ENCODE results near the gene CMSS1. TPM values are rescaled to one million over a fixed set of nuclear protein-coding genes. Genes with fewer than 3 reads are reported as not detected.

Gene CMSS1
- total and polyA plus RNA-seq, 2 donors (not counting 1 experiment from before 2014, with no cell fraction given), result 7.3 to 22.8 TPM

- H3K9me3 Mint-ChIP-seq (ENCODE audit: insufficient read depth), result no peaks in the 10 kb centered on the region
- no peak overlapping the region for H3K27ac ChIP-seq (ENCODE audit: low read length in 2 of 2)
- peaks cover 16% of the 10 kb centered on the region for H3K4me1 Mint-ChIP-seq
- H3K4me3 ChIP-seq (ENCODE audit: control extremely low read depth in 1 of 5, extremely low read depth in 1 of 5, insufficient read depth in 1 of 5, low read depth in 2 of 5, low read length in 4 of 5), result no peak overlapping the region
- no peak overlapping the region for H2AFZ ChIP-seq (ENCODE audit: insufficient read depth, low read depth, low read length, poor library complexity, severe bottlenecking)
- H3K27me3 ChIP-seq (replicated peaks in 1 of 4; ENCODE audit: control extremely low read depth in 1 of 4, control insufficient read depth in 3 of 4, insufficient read depth in 4 of 4, low read length in 3 of 4), result no peaks in the 10 kb centered on the region
- H3K36me3 ChIP-seq (replicated peaks in 1 of 2; ENCODE audit: control extremely low read depth in 1 of 2, control insufficient read depth in 1 of 2, extremely low read depth in 1 of 2, insufficient read depth in 2 of 2, low read length in 1 of 2), result peaks cover 0 to 1% of the 10 kb centered on the region in 2 experiments
- H3K79me2 ChIP-seq (ENCODE audit: control insufficient read depth, insufficient read depth, low read length), result peaks cover 12% of the 10 kb centered on the region
- H3K9me3 ChIP-seq (ENCODE audit: control extremely low read depth in 1 of 3, control insufficient read depth in 2 of 3, insufficient read depth in 1 of 3, low read length in 2 of 3), result no peaks in the 10 kb centered on the region
- intact Hi-C loops (cut with micrococcal nuclease), result no loop called here
- peaks cover 3% of the 10 kb centered on the region for H4K20me1 ChIP-seq (ENCODE audit: control insufficient read depth, insufficient read depth, low read length, poor library complexity, severe bottlenecking)
- no peak overlapping the region for H3K4me3 Mint-ChIP-seq
- H3K27me3 Mint-ChIP-seq, result no peaks in the 10 kb centered on the region
- POLR2A ChIA-PET, result no interaction called here
- DNase-seq, result no peak
- peaks cover 6 to 8% of the 10 kb centered on the region in 2 donors for H3K4me1 ChIP-seq (ENCODE audit: control insufficient read depth in 2 of 2, insufficient read depth in 2 of 2, low read length in 2 of 2)
- CTCF ChIA-PET, result interaction anchor here (0.9 kb wide), 1 partner anchor 11 kb away, joined by 3 read pairs; no protein-coding TSS in a partner anchor
- no peak overlapping the region for H3K4me2 ChIP-seq (replicated peaks; ENCODE audit: low read depth, low read length, poor library complexity, severe bottlenecking)
- TF ChIP-seq EZH2 (IDR thresholded peaks at IDR 0.05; ENCODE audit: borderline replicate concordance, insufficient read depth, low read depth, low read length, poor library complexity, severe bottlenecking) (no peak), CTCF (IDR thresholded peaks at IDR 0.05) (no peak)
- ATAC-seq (ENCODE audit: low read depth), result no peak
- 100% methylated on average over 1 of the region's 2 CpGs for WGBS (ENCODE audit: insufficient coverage)
- no peak overlapping the region for H3K27ac Mint-ChIP-seq
- H3K9ac ChIP-seq (ENCODE audit: low read length), result no peak overlapping the region
Observed at GRCh38 chr3:99870712-99871111, 53.0 kb downstream of the CMSS1 start.

GRCh38 chr3:99871231-99872045 is 53.8 kb downstream of the CMSS1 start:
- CTCF ChIA-PET, result no interaction called here

More at GRCh38 chr3:99871231-99872045, 53.8 kb downstream of the CMSS1 start:
- Mint-ChIP-seq H3K4me3 (no peak overlapping the region), H3K27me3 (no peaks in the 10 kb centered on the region), H3K27ac (no peak overlapping the region), H3K9me3 (ENCODE audit: insufficient read depth) (no peaks in the 10 kb centered on the region), H3K4me1 (peaks cover 16% of the 10 kb centered on the region)
- 90% methylated on average over 2 of the region's 4 CpGs for WGBS (ENCODE audit: insufficient coverage)
- Histone ChIP-seq H3K9ac (ENCODE audit: low read length) (no peak overlapping the region), H3K36me3 (replicated peaks in 1 of 2; ENCODE audit: control extremely low read depth in 1 of 2, control insufficient read depth in 1 of 2, extremely low read depth in 1 of 2, insufficient read depth in 2 of 2, low read length in 1 of 2) (peaks cover 0 to 1% of the 10 kb centered on the region in 2 experiments), H3K9me3 (ENCODE audit: control extremely low read depth in 1 of 3, control insufficient read depth in 2 of 3, insufficient read depth in 1 of 3, low read length in 2 of 3) (no peaks in the 10 kb centered on the region), H3K4me2 (replicated peaks; ENCODE audit: low read depth, low read length, poor library complexity, severe bottlenecking) (no peak overlapping the region), H2AFZ (ENCODE audit: insufficient read depth, low read depth, low read length, poor library complexity, severe bottlenecking) (no peak overlapping the region), H3K4me3 (ENCODE audit: control extremely low read depth in 1 of 5, extremely low read depth in 1 of 5, insufficient read depth in 1 of 5, low read depth in 2 of 5, low read length in 4 of 5) (no peak overlapping the region), H3K27me3 (replicated peaks in 1 of 4; ENCODE audit: control extremely low read depth in 1 of 4, control insufficient read depth in 3 of 4, insufficient read depth in 4 of 4, low read length in 3 of 4) (no peaks in the 10 kb centered on the region), H3K27ac (ENCODE audit: low read length in 2 of 2) (no peak overlapping the region), H4K20me1 (ENCODE audit: control insufficient read depth, insufficient read depth, low read length, poor library complexity, severe bottlenecking) (peaks cover 3% of the 10 kb centered on the region), H3K4me1 (ENCODE audit: control insufficient read depth in 2 of 2, insufficient read depth in 2 of 2, low read length in 2 of 2) (peaks cover 6 to 8% of the 10 kb centered on the region in 2 donors), H3K79me2 (ENCODE audit: control insufficient read depth, insufficient read depth, low read length) (peaks cover 12% of the 10 kb centered on the region)
- TF ChIP-seq EZH2 (IDR thresholded peaks at IDR 0.05; ENCODE audit: borderline replicate concordance, insufficient read depth, low read depth, low read length, poor library complexity, severe bottlenecking) (no peak), CTCF (IDR thresholded peaks at IDR 0.05) (no peak)
- POLR2A ChIA-PET, result no interaction called here
- ATAC-seq (ENCODE audit: low read depth) (no peak), DNase-seq (no peak)
- intact Hi-C loops (cut with micrococcal nuclease), result no loop called here

Measured in B cell (primary cell).